Keratinocyte (primary cell): Measurements from ENCODE around the gene RNPEPL1. TPM values are rescaled to one million over a fixed set of nuclear protein-coding genes. Genes with fewer than 3 reads are reported as not detected.

ENCODE experiments used
- DNase-seq: peaks from one replicate; pipeline ENCODE4 v3.0.0-alpha.2; 2011; ENCODE audit warnings: low read depth, missing footprints, low spot score
- FAIRE-seq: peaks from 2 replicates; lab custom pipeline; 2011; peaks lifted over from hg19 to GRCh38; lab: Jason Lieb, UNC
- H2AFZ ChIP-seq: 2 replicates; pipeline ENCODE4 v1.6.0; 2012; ENCODE audit warnings: low read length, control low read depth, inconsistent platforms; ENCODE audit not compliant: control insufficient read depth
- H3K27ac ChIP-seq: 2 replicates; pipeline ENCODE4 v1.5.1; 2011; ENCODE audit warnings: low read length; ENCODE audit not compliant: control insufficient read depth, insufficient read depth
- H3K27me3 ChIP-seq: 3 replicates; pipeline ENCODE4 v1.6.0; 2011; ENCODE audit warnings: low read length; ENCODE audit not compliant: control insufficient read depth, insufficient read depth; ENCODE audit errors: extremely low read depth
- H3K36me3 ChIP-seq, 2 experiments: 2 replicates in 1 of 2; 3 replicates in 1 of 2; pipeline ENCODE4 v1.5.1; 2011; ENCODE audit warnings: low read length in 2 of 2, mild to moderate bottlenecking in 1 of 2; ENCODE audit not compliant: control insufficient read depth in 2 of 2, insufficient read depth in 2 of 2; ENCODE audit errors: extremely low read depth in 1 of 2
- H3K4me1 ChIP-seq: 3 replicates; pipeline ENCODE4 v1.5.1; 2011; ENCODE audit warnings: low read length; ENCODE audit not compliant: control insufficient read depth, insufficient read depth; ENCODE audit errors: extremely low read depth
- H3K4me2 ChIP-seq: 3 replicates; pipeline ENCODE4 v1.6.0; 2011; ENCODE audit warnings: low read depth, low read length; ENCODE audit not compliant: control insufficient read depth, insufficient read depth; ENCODE audit errors: extremely low read depth
- H3K4me3 ChIP-seq, 3 experiments: fragments of 200-600 bp in 1 of 3; sonication (generic) in 1 of 3; 2 replicates in 2 of 3; 3 replicates in 1 of 3; pipeline ENCODE4 v1.5.1; 2011 to 2016; ENCODE audit warnings: low read length in 3 of 3, mild to moderate bottlenecking in 3 of 3, control low read depth in 2 of 3, inconsistent platforms in 1 of 3, low read depth in 1 of 3, mixed read lengths in 1 of 3, mixed run types in 1 of 3, moderate library complexity in 1 of 3; ENCODE audit not compliant: control insufficient read depth in 2 of 3, insufficient read depth in 2 of 3; ENCODE audit errors: extremely low read depth in 1 of 3
- H3K79me2 ChIP-seq: 2 replicates; pipeline ENCODE4 v1.6.0; 2012; ENCODE audit warnings: low read length; ENCODE audit not compliant: control insufficient read depth, insufficient read depth
- H3K9ac ChIP-seq: 3 replicates; pipeline ENCODE4 v1.6.0; 2011; ENCODE audit warnings: low read length; ENCODE audit not compliant: control insufficient read depth, insufficient read depth; ENCODE audit errors: extremely low read depth
- H3K9me1 ChIP-seq: 3 replicates; pipeline ENCODE4 v1.6.0; 2011; ENCODE audit warnings: low read length; ENCODE audit not compliant: control insufficient read depth, insufficient read depth; ENCODE audit errors: extremely low read depth
- H3K9me3 ChIP-seq: 2 replicates; pipeline ENCODE4 v1.5.1; 2012; ENCODE audit warnings: low read depth, low read length; ENCODE audit not compliant: control insufficient read depth
- H4K20me1 ChIP-seq: 3 replicates; pipeline ENCODE4 v1.6.0; 2011; ENCODE audit warnings: low read length; ENCODE audit not compliant: control insufficient read depth, insufficient read depth; ENCODE audit errors: extremely low read depth
- EZH2 ChIP-seq: IDR thresholded peaks from one replicate; pipeline ENCODE4 v1.6.1; 2012; ENCODE audit warnings: inconsistent platforms, mild to moderate bottlenecking, low read length, moderate library complexity
- dilution Hi-C: fragments of 300-500 bp; cut with MboI; formaldehyde crosslinking; loops from one replicate; pipeline ENCODE4 v1.7.0; 2020; ENCODE audit warnings: low sequenced_read_pairs; ENCODE audit not compliant: extremely low pct_ligation_motif_present
- polyA plus RNA-seq, 5 experiments: library from polyadenylated mRNA; depleted of rRNA in 3 of 5; stranded (reverse) in 3 of 5; stranded (forward) in 1 of 5; unstranded in 1 of 5; fragments of >200 nt; gene quantifications; 1 replicate in 1 of 5; 2 replicates in 3 of 5; 3 replicates in 1 of 5; pipeline versions ENCODE4 v1.2.1 to v1.2.3, GENCODE V29; 2011 to 2012; ENCODE audit warnings: missing spikeins in 2 of 5, low read depth in 1 of 5, low replicate concordance in 1 of 5
- TF ChIP-seq, protein P1 (sequence below), 3 experiments: IDR thresholded peaks in 1 of 3; conservative IDR thresholded peaks in 1 of 3; optimal IDR thresholded peaks in 1 of 3; 2 replicates in 2 of 3; 3 replicates in 1 of 3; pipeline versions ENCODE3 to v1.5.1; 2011; ENCODE audit warnings: low read length in 3 of 3, mild to moderate bottlenecking in 3 of 3, moderate library complexity in 2 of 3, control low read depth in 1 of 3, inconsistent platforms in 1 of 3; ENCODE audit not compliant: insufficient read depth in 2 of 3; ENCODE audit errors: extremely low read depth in 1 of 3

RNPEPL1 gene
- polyA plus RNA-seq, 1 donor (not counting 4 experiments of a cell fraction or from before 2014, with no cell fraction given): 3.7 TPM

DNA sequence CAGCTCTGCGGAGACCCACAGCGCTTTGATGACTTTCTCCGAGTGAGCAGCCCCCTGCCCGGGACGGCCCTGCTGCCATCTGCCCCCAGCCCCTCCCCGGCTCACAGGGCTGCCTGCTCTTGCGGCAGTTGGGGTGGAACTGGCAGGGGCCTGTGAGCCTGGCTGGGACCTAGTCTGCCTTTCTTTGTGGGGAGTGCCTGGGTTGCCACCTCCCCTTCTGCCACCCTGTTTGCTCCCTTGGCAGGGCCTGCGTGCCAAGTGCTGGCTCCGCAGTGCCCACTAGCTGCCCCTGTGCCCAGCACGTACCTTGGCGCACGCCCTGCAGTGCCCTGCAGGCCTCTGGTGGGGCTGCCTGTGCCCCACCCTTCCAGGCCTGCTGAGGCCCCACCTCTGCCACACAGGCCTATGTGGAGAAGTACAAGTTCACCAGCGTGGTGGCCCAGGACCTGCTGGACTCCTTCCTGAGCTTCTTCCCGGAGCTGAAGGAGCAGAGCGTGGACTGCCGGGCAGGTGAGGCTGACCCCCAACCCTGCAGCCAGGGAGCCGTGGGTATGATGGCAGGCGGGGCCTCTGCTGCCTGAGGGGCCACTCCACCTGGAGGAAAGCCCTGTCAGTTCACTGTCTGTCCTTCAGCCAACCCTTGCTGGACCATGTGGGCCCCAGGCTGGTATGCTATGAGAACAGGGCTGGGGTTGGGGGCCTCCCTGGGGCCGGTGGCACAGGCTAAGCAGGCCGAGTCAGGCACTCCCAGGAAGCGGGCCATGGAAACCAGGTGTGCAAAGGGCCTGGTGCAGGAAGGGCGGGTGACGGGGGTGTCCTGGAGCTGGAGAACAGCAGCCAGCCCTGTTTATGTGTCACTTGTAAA is 7.0 kb downstream of the RNPEPL1 start:
- FAIRE-seq (no peak), DNase-seq (no peak)
- peaks cover 15% of the 10 kb centered on the region for H3K4me1 ChIP-seq
- peaks cover 2% of the 10 kb centered on the region for H3K79me2 ChIP-seq
- H3K27me3 ChIP-seq: no peaks in the 10 kb centered on the region
- H2AFZ ChIP-seq: no peak overlapping the region
- peaks cover 14% of the 10 kb centered on the region for H4K20me1 ChIP-seq
- H3K4me3 ChIP-seq: no peak overlapping the region
- H3K27ac ChIP-seq: no peak overlapping the region
- H3K9me1 ChIP-seq: peaks cover 5% of the 10 kb centered on the region
- dilution Hi-C loops: no loop called here
- TF ChIP-seq EZH2: no peak
- TF ChIP-seq, protein P1, sequence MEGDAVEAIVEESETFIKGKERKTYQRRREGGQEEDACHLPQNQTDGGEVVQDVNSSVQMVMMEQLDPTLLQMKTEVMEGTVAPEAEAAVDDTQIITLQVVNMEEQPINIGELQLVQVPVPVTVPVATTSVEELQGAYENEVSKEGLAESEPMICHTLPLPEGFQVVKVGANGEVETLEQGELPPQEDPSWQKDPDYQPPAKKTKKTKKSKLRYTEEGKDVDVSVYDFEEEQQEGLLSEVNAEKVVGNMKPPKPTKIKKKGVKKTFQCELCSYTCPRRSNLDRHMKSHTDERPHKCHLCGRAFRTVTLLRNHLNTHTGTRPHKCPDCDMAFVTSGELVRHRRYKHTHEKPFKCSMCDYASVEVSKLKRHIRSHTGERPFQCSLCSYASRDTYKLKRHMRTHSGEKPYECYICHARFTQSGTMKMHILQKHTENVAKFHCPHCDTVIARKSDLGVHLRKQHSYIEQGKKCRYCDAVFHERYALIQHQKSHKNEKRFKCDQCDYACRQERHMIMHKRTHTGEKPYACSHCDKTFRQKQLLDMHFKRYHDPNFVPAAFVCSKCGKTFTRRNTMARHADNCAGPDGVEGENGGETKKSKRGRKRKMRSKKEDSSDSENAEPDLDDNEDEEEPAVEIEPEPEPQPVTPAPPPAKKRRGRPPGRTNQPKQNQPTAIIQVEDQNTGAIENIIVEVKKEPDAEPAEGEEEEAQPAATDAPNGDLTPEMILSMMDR (optimal IDR thresholded peaks at IDR 0.05 in 1 of 3, IDR thresholded peaks at IDR 0.05 in 1 of 3, conservative IDR thresholded peaks at IDR 0.05 in 1 of 3; ENCODE audit: extremely low read depth in 1 of 3, insufficient read depth in 2 of 3, low read length in 3 of 3): no peak
- no peaks in the 10 kb centered on the region for H3K9me3 ChIP-seq
- no peak overlapping the region for H3K9ac ChIP-seq
- peaks cover 4 to 11% of the 10 kb centered on the region in 2 experiments for H3K36me3 ChIP-seq
- no peak overlapping the region for H3K4me2 ChIP-seq

DNA sequence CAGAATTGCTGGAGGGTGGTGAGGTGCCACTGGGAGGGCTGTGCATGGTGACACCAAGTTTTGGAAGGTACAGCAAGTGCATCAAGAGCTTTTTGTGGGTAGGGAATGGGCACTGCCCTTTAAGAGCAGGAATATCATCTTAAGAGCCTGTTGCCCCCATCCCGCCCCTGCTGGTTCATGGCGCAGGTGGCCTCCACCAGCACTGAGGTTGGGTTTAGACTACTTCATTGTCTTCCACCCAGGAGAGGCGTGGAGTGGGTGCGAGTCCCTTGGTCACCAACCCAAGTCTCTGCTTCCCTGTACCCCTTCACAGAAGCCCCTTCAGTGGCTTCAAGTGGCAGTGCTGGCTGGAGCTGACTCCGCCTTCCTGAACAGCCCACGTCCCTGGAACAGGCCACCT is 7.8 kb downstream of the RNPEPL1 start:
- peaks cover 5% of the 10 kb centered on the region for H3K9me1 ChIP-seq
- H3K27me3 ChIP-seq: no peaks in the 10 kb centered on the region
- H3K27ac ChIP-seq: no peak overlapping the region
- H3K79me2 ChIP-seq: peaks cover 2% of the 10 kb centered on the region
- no peak overlapping the region for H3K4me2 ChIP-seq
- peaks cover 15% of the 10 kb centered on the region for H4K20me1 ChIP-seq
- H3K4me1 ChIP-seq: peaks cover 22% of the 10 kb centered on the region
- no peak overlapping the region for H2AFZ ChIP-seq
- H3K9me3 ChIP-seq: no peaks in the 10 kb centered on the region
- H3K36me3 ChIP-seq: peaks cover 4 to 11% of the 10 kb centered on the region in 2 experiments
- H3K9ac ChIP-seq: no peak overlapping the region
- H3K4me3 ChIP-seq: no peak overlapping the region
- DNase-seq: no peak
- no peak for FAIRE-seq
- dilution Hi-C loops: no loop called here
- TF ChIP-seq, protein P1 (optimal IDR thresholded peaks at IDR 0.05 in 1 of 3, IDR thresholded peaks at IDR 0.05 in 1 of 3, conservative IDR thresholded peaks at IDR 0.05 in 1 of 3; ENCODE audit: extremely low read depth in 1 of 3, insufficient read depth in 2 of 3, low read length in 3 of 3): no peak
- no peak for TF ChIP-seq EZH2
